Activated CD4-positive, CD25-positive, alpha-beta regulatory T cell treated with anti-CD3 and anti-CD28 coated beads, Interleukin-2, amount 50 U/mL, for 24 hours (primary cell): ENCODE results near the gene WNT7B.

Experiments used
- ATAC-seq, 2 donors: fragments of 150-1000 bp; cut with Tn5 transposase; one replicate each; pipeline ENCODE4 v1.10.0; 2021; ENCODE audit warnings: mild to moderate bottlenecking in 1 of 2, moderate library complexity in 1 of 2

Gene WNT7B

DNA sequence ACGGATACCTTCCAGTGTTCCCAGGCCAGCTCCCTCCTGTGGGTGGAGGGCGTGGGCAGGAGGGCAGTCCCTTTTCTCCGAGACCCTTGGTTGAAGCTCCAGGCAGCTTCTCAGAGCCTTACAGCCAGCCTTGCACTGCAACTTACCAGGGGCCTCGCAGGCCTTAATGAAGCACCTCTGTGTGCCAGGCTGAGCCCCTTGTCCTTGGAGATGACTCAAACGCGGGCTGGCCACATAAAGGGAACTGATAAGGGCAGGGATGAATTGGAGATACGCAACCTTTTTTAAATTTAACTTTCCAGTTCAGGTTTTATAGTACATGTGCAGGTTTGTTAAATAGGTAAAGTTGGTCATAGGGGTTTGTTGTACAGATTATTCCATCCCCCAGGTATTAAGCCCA is 72.7 kb downstream of the WNT7B start:
- ATAC-seq: no peak

DNA sequence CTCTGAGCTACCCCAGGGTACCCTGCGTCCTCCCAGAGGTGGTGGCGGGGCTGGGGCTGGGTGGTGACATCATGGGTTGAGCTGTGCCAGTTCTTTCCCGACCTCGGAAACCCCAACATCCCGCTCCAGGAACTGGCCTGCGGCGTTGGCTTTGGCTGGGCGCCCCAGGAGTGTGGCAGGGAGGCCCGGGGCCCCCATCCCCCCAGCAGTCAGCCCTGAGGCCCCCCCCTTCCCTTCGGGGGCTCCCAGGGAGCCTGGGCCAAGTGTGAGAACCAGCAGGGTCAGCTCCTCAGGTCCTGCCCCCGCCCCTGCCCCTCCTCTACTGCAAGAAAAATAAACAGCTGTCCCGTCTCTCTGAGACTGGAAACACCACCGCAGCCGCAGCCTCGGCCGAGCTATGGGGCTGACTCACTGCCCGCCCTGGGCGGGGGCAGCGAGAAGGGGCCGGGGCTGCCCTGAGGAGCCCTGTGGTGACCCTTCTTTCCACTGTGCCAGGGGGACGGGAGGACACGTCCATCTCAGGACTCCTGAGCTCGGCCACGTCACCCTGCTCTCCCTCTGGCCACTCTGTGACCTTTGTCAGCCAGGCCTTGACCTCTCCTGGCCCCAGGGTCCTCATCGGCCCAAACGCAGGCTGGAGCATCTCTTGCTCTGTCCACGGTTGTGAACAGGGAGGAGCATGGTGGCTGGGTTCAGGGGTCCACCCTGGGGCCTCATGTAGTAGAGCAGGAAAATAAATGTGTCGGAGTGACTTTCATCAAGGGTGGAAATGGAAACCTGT is 73.4 kb downstream of the WNT7B start:
- no peak for ATAC-seq

DNA sequence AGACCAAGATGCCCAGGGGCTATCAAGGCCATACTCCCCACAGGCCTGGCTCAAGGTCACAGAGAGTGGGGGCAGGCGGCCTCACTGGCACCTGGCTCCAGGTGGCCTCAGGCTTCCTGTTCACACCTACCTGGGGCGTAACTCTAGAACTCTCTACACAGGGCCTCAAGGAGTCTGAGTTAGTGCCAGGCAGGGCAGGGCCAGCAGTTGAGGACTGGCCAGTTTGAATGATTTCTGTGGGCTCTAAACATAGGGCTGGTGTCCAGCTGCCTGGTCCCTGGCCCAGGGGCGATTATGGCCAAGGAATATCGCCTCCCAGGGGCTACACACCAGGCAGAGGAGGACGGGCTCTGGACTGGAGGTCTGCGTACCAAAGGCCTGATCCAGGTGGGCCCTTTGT is 79.2 kb downstream of the WNT7B start:
- no peak for ATAC-seq

DNA sequence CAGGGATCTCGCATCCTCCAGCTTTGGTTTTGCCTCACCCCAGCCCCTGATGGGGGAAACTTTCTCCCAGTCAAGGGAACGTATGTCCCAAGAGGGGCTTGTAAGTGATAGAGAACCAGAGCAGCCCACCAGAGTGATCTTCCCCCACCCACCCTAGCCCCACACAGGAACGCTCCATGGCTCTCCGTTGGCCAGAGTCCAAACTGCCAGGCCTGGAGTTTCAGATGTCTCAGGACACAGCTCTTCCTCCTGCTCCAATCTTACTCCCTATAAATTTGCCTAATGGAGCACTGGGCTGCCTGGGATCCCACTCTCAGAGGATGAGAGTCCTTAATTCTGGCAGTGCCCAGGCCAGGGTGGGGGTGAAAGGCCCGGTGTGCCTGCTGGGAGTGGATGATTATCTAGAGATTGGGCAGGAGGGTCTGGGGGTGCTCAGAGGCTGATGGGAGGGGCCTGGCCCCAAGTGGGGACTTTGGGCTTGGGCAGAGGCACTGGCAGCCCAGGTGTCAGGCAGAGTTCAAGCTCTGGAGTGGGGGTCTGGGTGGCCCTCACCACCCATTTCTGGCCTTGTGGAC is 79.9 kb downstream of the WNT7B start:
- ATAC-seq: no peak

DNA sequence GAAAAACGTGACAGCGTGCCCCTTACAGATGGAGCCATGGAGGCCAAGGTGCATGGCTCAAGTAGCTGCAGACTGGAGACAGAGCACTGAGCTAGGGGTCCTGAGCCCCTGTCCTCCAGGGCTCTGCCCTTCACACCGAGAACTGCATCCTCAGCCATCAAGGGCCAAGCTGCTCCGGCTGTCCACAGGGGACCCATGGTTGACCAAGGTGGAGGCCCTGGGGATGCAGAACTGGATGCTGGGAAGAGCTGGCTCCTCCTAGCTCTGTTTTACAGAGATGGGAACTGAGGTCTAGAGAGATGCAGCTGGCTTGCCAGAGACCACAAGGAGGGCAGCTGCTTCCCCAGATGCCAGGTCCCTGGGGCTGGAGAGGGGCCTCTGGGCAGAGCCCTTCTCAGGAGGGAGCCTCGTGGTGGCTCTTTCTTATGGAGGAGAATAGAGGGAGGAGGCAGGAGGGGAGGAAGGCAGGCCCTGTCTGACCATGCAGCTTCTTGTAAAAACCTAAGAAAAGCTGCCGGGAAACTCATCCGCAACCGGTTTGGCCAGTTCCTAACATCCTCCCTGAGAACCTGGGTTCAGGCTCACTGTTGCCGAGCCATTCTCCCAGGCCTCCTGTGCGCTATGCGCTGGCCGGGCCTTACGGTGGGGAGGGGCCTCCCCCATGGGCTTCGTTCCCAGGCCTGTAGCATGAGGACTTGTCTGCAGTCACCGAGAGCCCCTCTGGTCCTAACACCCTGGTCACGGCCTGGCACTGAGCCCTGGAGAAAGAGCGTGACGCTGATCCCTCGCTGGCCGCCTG is 80.6 kb downstream of the WNT7B start:
- no peak for ATAC-seq

DNA sequence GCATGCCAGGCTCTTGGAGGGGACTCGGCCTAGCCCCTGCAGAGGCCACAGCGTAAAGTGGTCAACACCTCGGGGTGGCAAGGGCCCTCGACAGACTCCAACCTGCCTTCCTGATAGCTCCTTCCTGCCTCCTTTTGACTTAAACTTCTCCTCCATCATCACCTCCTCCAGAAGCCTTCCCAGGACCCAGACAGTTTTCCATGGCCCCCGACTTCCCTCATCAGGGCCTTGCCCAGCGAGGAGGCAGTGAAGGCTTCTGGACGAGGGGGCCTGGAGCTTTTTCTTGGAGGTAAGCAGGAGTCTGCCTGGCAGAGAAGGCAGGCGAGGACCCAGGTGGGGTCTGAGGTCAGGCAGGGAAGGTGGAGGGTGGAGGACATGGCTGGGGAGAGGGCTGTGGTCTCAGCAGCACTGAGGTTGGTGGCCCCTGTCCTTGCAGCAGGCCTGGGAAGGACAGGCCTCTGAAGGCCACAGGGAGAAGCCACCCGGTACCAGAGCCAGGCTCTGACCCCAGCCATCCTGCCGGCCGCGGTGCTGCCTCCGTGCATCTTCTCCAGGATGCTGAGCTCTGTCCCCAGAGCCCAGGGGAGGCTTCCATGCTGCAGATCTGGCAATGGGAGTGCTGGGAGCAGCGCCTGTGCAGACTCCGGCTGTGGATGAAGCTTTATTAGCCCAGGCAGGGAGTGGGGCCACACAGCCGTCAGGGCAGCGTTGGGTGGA is 81.4 kb downstream of the WNT7B start:
- no peak for ATAC-seq

DNA sequence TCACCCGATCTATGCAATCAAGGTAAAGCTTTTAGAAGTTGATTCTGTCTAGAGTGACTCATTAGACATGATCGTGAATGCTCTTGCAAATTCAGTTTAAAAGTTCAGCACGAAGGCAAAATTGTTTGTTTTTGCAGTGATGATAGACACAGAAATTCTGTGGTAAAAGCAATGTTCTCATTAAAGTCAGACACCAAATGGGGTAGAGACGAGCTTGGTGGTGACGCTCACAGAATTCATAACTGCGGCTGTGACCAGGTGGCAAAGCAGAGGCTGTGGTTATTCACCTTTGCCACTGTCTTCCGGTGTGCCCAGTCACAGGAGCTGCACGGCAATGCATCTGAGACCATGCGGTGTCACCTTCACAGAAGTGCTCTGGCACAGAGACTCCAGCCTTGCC is 83.4 kb downstream of the WNT7B start:
- no peak for ATAC-seq

DNA sequence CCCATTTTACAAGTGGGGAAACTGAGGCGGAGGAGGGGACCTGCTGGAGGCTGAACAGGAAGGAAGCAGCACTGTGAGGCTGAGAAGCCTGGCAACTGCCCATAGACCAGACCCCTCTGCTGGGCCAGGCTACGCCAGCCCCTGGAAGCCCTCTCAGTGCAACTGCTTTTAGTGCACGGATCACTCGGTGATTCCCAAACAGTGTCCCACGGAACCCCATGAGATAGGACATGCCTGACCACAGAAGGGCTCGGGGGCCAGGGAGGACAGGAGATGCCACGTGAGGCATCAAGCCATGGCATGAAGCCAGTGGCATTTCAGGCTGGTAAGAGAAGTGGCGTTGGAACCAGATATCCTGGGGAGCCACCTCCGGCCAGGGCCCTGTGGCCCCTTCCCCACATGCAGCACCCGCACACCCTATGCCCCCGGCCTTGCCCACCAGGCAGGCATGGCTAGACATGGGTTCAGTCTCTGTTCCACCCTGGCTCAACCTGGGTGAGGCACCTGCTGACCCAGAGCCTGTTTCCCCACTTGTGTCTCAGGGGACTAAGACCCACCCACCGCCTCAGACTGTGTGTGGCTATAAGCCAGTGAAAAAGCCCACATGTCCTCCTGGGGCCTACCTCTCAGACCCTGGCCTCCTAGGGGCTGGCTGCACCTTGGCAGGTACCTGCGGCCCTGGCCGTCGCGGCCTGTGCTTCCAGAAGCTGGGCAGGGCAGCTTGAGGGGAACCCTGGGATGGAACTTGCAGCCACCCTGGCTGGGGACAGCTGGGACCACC is 84.1 kb downstream of the WNT7B start:
- ATAC-seq: no peak

DNA sequence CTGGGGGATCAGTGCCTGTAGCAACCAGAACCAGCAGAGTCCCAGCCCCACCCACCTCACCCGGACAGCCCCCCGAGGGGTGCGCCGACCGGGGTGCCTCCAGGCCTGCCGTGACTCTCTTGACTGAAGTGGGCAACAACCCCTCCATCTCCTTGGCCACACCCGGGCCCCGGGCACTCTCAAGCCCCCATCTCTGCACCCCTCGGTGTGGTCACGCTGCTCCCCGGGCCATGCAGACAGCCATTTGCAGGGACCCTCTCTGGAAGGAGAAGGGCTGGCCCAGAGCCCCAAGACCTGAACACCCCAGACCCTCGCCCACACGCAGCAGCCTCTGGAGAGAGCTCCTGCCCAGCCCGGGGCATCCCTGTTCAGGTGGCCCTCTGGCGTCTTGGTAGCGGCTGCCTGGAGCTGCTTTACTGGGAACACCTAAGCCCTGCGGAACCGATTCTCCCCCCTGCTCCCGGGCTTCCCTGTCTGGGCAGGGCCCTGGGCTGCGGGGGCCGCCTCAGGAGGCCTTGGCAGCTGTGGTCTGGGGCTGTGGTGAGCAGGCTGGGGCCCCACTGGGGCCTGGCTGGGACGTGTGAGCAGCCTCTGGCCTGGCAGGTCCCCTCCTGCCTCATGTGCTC is 84.9 kb downstream of the WNT7B start:
- ATAC-seq: no peak

DNA sequence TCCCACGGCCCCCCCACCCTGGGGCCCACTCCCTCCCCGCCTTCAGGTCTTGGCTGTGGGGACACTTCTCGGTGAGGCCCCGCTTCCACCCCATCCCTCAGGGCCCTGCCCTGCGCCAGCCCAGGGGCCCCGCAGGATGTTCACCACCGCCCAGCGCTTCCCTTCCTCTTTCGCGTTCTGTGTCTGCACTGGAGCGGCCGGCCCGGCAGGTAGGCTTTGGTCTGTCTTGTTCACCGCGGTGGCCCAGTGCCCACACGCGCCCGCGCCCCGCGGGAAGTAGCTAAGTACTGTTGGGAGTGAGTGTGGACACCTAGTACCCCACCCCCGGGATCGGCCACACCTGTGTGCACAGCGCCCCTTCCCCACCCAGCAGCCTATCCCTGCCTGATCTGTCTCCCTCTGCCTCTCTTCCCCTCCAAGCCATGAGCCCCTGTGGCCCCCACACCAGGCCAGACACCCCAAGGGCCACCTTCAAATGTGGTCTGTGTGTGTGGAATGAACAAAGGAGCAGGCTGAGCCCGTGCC is 85.4 kb downstream of the WNT7B start:
- ATAC-seq: no peak

DNA sequence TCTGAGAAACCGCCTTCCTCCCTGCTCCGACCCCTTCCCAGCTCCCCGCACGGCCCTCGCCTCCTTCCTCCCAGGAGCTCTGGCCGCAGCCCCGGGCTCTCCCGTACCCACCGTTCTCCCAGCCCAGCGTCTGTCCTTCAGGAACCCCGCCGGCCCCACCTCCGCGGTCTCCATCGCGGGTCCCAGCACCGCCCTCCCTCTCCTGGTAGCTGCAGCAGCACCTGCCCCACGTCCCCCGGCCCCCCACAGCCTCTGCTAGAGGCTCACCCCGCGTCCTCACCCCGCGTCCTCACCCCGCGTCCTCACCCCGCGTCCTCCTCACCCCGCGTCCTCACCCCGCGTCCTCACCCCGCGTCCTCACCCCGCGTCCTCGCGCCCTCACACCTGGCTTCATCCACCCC is 85.9 kb downstream of the WNT7B start:
- ATAC-seq: no peak

DNA sequence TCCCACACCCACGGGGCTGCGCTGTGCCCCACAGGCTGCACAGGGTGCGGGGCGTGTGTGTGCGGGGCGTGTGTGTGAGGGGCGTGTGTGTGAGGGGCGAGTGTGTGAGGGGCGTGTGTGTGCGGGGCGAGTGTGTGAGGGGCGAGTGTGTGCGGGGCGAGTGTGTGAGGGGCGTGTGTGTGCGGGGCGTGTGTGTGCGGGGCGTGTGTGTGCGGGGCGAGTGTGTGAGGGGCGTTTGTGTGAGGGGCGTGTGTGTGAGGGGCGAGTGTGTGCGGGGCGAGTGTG is 86.7 kb downstream of the WNT7B start:
- no peak for ATAC-seq

DNA sequence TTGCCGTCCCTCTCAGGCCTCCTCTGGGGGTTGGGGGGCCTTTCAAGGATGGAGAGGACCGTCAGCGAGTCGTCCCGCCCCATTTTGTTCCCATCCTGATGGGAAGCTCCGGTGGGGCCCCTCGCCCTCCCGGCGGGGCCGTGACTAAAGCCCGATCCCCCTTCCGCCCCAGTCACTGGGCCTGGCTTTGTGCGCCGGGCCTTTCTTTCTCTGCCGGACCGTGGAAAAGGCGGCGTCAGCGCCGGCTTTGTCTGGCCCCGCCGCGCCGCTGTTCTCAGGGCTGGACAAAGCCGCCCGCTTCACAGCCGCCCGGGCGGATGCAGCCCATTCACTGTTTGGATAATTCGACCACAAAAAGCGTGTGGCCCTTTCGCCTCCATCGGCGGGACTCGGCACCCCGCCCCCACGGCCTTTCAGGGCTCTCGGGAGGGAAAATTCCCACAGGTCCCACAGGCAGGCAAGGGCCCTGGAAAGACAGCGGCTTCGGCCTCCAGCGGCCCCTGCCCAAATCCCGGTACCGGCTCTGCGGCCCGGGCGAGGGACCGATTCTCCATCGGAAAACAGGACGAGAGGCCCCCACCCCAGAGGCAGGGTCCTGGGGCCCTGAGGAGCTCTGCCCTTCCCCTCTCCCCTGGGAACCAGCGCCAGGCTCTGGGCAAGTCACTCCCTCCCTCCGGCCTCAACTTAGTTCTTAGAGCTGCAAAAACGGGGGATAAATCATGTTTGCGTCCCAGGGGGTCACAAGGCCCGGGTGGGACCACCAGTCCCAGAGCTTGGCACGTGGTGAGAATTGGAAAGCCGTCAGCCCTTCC is 87.2 kb downstream of the WNT7B start:
- no peak for ATAC-seq

DNA sequence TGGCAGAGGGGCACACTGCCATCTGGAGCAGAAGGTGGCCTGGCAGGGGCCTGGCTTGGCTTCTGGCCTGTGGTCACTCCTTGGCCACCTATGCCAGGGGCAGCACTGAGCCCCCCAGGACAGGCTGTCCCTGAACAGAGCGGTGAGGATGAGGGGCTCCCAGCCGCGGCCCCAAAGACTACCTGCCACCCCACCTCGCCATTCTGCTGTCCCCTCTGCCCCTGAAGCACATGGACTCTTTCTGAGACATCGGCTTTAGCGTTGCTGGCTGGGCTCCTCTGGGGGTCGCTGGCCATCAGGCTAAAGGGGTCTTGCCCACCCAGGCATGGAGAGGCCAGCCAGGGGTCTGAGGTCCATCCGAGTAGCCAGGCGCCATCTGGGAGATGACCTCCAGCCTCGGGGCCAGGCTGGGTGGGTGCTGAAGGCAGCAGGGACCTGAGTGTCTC is 87.8 kb downstream of the WNT7B start:
- ATAC-seq: no peak

DNA sequence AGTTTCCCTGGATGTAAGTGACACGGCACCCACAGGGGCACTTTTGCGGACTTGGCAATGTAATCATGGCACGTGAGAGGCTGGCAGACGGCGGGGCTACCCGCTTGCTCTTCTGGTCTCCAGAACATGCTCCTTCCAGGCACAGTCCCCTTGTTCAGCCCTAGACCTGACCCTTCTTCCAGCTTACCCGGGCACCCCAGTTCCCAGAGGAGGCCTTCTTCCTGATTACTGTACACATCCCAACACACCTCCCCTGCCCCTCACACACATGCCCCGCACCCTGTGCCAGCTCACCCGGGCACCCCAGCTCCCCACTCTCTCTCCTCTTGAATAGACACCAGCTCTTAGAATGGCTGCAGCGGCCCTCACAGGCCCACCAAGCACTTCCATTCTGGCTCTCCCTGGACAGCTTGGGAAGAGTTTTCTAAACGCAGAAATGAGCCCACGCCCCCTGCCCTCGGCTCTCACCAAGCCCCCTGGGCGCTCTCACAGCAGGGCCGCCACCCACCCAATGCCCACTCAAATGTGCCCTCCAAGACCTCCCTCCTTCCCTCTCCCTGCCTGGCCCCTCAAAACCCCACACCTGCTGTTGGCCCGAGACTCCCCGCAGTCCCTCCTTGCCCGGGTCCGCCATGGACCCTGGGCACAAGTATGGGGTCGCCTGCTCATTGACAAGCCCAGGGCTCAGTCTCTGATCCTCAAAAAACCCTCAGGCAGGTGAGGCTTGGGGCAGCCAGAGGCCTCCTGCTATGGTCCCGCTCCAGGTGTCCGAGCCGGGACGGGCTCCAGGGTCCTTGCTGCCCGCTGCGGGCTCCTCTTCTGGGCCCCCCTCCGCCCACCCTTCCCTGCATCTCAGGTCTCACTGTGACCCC is 88.5 kb downstream of the WNT7B start:
- no peak for ATAC-seq

DNA sequence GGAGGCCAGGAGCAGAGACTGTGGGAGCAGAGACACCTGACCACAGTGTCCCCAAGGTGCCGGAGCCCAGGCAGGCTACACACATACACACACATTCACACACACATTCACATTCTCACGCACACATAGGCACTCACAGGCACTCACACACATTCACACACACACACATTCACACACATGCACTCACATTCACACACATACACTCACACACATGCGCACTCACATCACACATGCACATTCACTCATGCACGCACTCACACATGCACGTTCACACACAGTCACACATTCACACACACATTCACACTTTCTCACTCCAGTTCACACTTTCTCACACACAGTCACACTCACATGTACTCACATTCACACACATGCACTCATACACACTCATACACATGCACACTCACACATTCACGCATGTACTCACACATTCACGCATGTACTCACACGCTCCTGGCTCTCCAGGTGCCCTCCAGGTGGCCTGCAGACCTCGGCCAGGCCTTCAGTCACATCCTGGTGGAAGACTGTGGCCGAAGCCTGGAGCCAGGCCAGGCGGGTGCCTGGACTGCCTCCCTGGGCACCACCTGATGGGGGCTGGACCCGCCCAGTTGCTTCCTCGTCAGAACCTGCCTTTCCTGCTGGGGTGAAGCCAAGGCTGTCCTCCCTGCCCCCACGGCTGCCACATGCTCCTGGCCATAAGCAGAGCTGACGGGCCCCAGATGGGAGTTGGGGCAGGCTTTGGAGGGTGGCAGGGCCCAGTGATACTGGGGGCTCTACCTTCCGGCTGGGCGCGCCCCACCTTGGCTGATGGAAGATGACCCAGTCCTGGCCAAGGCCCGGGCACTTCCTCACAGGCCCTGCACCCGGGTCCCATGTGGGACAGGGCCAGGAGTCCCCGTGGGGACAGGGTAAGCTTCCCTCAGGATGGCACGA is 89.5 kb downstream of the WNT7B start:
- no peak for ATAC-seq

DNA sequence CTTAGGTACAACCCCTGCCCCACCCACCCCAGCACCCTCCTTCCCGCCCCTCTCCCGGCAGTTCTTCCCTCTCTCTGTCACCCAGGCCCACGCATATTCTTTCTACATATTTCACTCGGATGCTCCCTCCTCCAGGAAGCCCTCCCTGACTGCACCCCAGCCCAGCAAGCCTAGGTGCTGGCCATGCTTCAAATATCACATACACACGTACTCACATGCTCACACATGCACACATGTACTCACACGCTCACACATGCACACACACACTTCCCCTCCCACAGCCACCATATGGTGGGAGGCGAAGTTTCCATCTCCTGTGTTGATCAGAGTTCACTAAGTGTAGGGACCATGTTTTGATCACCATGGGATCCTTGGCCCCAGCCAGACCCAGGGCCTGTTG is 90.4 kb downstream of the WNT7B start:
- ATAC-seq: no peak

DNA sequence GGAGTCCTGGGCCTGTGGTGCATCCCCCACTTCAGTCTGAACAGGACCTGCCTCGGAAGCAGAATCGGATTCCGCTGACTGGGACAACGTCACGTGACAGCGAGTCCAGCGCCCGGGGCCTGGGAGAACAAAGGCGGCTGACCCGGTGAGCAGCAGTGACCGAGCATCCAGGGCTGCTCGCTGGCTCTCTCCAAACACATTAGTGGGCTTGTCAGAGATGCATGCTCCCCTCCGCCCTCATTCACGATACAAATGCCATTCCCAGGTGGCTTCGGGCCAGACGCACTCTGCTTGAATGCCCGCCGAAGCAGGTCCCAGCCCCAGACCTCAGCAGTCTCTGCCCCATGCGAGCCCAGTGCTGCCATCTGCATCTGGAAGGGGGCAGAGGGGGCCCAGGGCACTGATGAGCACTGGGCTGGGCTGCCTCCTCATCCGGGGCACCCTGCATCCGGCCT is 91.0 kb downstream of the WNT7B start:
- ATAC-seq: no peak
